ENCODE results near the gene KAT5.
"Not testable (repeated sequence)": the region's sequence is repeated elsewhere in the genome, so short reads cannot be mapped to it uniquely, and the experiment has no call there.

The KAT5 gene

GRCh38 chr11:65711785-65712632 is at the start of gene KAT5:
KAT5 (plus strand) TSS chr11:65712252; CDS start chr11:65712268, 16 bp downstream.
- in situ Hi-C loops (cut with MboI; ENCODE audit: low sequenced_read_pairs): loop anchor here (25.0 kb wide), 1 partner anchor 275 kb away; no protein-coding TSS in a partner anchor

DNA sequence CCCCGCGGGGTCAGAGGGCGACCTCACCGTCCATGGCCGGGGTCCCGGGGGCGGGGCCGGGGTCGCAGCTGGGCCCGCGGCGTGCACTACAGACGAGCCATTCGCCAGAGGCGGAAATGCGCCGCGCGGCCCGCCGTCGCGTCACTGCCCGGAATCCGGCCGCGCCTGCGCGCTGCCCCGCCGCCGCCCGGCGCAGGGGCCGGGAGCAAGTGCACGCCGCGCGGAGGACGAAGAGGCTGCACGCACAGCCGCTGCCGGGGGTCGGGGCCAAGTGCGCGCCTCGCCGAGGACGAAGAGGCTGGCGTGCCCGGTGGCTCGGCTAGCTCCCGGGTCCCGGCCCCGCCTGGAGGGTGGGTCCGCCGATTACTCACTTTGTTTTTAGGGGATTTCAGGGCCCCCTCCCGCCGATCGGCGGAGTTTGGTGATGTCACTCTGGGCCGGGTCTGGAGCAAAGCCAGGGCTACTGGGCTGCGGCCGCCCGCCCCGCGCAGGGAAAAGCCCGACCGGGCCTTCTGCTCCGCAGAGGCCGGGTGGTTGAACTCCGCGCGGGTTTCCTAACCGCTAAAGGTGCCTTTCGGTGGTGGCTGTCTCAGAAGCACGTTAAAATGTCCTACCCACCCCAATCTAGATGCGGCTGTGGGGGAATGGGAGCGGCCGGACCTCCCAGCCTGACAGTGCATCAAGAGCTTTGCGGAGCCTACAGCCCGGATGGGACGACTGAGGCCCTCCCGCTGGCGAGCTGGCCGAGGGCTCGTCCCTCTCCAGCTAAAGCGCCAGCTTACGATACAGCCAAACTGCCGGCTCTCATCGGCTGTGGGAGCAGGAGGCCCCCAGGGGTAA is 49.0 kb upstream of the KAT5 start, which contains the start of gene RELA:
Gene RELA, minus strand, starts transcription at position 118 of the 840 bp plus-strand sequence. Its CDS starts 84 bp downstream, at position 34.
- in situ Hi-C loops (cut with MboI; ENCODE audit: low sequenced_read_pairs): no loop called here

DNA sequence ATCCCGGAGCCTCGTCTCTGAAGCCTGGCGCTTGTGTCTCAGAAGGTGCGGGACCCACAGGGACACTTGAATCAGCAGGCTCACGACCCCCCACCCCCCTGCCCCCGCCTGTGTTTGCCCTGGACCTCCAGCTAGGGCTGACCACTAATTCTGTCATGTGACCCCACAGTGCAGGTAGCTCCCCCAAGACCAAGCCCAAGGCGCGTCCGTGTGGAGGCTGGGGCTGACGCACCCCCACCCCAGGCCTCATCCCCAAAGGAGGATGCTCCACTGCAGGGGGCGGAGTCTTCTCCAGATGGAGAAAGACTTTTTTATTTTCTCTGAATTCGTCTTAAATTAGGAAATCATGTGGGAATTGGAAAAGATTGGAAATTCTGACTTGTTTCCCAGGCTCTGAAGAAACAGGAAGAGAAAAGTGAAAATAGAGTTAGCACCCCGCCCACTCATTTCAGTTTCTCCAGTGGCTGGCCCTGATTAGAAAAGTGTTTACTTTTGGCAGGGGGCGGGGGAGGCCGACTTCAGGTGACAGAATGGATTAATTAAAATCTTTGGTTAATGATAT is 48.3 kb upstream of the KAT5 start:
- in situ Hi-C loops (cut with MboI; ENCODE audit: low sequenced_read_pairs): no loop called here

DNA sequence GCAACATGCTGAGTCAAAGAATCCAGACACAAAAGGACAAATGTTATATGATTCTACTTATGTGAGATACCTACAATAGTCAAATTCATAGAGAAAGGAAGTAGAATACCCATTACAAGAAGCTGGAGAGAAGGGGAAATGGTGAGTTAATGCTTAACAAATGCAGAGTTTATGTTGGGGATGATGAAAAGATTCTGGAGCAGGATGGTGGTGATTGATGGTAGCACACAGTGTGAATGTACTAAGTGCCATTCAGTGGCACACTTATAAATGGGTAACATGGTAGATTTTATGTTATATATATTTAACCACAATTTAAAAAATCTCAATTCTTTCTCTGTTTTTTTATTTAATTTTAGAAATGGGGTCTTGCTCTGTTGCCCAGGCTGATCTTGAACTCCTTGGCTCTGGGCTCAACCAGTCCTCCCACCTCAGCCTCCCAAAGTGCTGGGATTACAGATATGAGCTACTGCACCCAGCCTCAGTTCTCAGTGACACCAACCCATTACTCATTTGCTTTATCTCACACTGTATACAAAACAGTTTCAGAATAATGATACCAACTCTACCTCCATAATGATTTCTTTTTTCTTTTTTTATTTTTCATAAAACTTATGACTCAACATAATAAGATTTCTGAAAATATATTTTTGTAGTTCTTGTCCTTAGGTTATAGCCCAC is 39.7 kb upstream of the KAT5 start:
- in situ Hi-C loops (cut with MboI; ENCODE audit: low sequenced_read_pairs): no loop called here

DNA sequence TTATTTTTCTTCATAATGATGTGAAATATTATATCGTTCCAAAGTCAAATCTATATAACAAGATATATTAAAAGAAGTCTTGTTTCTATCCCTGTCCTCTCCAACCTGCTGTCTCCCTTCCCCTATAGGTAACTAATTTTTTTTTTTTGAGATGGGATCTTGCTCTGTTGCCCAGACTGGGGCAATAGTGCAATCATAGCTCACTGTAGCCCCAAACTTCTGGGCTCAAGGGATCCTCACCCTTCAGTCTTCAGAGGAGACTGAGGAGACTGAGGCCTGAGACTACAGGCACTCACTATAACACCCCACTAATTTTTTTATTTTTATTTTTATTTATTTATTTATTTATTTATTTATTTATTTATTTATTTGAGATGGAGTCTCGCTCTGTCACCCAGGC is 39.1 kb upstream of the KAT5 start:
- in situ Hi-C loops (cut with MboI; ENCODE audit: low sequenced_read_pairs): no loop called here

DNA sequence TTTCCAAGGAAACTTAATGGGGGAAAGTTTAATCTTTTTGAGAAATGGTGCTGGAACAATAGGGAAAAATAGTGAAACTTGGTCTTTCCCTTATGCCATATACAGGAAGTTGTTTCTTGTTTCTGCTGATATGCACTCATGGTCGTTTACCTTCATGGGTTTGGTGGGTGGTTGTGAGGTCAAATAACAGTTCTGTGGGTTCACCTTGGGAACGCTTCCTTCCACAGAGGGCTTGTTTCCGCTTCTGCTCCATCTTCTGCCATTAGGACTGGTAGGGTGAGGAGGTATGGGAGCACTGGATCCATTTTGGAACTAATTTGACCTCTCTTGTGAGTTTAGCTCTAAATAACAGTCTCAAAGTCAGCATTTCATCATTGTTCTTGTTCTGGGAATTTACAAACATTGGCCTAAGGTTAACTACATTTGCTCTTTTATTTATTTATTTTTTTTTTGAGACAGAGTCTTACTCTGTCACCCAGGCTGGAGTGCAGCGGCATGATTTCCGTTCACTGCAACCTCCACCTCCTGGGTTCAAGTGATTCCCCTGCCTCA is 31.8 kb upstream of the KAT5 start:
- in situ Hi-C loops (cut with MboI; ENCODE audit: low sequenced_read_pairs): no loop called here

DNA sequence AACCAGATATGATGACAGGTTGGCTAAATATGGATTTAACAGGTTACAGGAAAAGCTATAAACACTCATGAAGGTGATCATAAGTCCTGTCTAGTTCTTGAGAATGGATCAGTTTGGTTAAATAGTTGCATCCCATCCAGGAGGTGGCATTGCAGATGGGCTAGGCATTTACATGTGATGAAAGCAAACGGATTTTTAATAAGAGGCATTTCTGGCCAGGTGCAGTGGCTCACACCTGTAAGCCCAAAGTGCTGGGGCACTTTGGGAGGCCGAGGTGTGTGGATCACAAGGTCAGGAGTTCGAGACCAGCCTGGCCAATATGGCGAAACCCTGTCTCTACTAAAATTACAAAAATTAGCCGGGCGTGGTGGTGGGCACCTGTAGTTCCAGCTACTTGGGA is 28.6 kb upstream of the KAT5 start:
- in situ Hi-C loops (cut with MboI; ENCODE audit: low sequenced_read_pairs): not testable (repeated sequence)

DNA sequence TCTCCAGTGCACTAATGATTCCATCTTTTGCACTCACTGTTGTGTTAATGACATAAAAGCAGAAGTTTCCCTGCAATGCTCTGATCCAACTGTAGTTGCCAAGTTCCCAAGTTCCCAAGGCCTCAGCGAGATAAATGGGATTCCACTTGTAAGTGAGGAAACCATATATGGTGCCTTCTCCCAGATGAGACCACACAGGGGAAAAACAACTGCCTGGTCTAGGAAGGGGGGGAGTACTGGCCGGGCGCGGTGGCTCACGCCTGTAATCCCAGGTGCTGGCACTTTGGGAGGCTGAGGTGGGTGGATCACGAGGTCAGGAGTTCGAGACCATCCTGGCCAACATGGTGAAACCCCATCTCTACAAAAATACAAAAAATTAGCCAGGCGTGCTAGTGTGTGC is 26.1 kb upstream of the KAT5 start:
- in situ Hi-C loops (cut with MboI; ENCODE audit: low sequenced_read_pairs): no loop called here

DNA sequence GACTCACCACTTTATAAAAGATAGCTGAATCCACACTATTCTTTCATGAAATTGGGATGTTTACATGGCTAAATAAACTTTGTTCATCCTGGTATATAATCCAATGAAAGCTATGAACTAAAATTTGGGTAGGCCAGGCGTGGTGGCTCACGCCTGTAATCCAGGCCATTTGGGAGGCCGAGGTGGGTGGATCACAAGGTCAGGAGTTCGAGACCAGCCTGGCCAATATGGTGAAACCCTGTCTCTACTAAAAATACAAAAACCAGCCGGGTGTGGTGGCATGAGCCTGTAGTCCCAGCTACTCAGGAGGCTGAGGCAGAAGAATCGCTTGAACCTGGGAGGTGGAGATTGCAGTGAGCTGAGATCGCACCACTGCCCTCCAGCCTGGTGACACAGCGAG is 20.2 kb upstream of the KAT5 start:
- in situ Hi-C loops (cut with MboI; ENCODE audit: low sequenced_read_pairs): not testable (repeated sequence)

DNA sequence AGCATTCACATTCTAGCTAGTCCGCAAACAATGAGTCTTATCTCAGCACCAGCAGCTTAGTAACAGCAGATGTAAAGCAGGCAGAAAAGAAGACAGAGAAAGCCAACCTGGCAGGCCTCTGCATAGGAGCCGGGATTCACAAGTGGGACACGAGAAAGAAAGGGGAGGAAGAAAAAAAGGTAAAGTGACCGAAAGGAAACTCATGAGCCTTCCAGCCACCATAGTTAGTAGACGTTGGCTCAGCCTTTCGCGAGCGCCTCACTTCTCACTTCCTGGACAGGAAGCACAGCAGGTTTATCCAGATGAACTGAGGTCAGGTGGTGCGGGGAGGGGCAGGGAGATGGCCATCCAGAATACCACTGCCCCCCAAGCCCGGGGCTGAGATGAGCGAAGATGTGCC is 19.7 kb upstream of the KAT5 start:
- in situ Hi-C loops (cut with MboI; ENCODE audit: low sequenced_read_pairs): no loop called here

DNA sequence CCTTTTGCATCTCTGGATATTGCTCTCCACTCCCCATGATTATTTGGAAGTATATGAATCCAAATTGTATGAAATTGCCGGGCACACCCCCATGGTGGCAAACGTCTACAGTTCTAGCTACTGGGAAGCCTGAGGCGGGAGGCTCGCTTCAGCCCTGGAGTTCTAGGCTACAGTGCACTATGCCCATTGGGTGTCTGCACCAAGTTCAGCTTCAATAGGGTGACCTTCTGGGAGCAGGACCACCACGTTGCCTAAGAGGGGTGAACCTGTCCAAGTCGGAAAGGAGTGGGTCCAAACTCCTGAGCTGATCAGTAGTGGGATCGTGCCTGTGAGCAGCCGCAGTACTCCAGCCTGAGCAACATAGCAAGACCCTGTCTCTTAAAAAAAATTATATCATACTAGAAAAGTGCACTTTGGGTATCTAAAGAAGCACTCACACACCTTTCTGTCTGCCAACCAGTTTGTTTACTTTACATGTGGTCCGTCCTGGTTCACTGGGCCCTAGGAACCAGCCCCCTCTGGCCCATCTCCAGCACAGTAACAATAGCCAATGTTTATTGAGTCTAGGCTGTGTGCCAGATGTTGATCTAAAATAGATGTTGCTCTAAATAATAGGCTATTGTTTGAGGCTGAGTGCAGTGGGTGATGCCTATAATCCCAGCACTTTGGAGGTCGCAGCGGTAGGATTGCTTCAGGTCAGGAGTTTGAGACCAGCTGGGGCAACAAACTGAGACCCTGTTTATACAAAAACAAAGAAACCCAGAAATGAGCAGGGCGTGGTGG is 16.4 kb upstream of the KAT5 start:
- in situ Hi-C loops (cut with MboI; ENCODE audit: low sequenced_read_pairs): no loop called here

DNA sequence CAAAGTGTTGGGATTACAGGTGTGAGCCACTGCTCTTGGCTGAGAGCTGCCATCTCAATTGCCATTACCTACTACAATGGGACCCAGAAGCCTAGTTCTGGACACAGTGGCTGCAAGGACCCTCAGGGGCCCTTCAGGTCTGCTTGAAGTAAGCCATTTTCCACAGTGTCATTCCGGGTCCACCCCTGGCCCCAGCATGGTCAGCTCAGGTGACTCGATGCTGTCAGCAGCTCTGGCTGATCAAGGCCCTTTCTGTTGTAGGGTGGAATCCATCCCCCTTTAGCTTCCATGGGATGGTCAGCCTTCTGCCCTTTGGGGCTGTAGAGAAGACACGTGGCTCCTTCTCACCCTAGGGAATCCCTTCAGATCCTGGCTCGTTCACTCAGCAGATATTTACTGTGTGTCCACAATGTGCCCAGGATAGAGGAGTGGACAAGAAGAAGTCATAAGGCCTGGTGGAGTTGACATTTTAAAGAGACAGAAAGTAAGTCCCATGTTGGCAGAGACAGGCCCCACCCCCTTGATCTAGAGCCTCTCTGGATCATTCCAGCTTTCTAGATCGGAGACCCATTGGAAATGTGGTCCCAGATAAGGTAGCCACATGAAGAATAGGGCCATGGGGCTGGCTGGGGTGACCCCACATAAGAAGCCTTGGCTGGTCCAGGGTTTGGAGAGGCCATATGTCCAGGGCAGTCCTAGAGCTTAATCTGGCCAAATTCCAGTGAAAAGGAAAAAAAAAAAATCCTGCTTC is 15.1 kb upstream of the KAT5 start:
- in situ Hi-C loops (cut with MboI; ENCODE audit: low sequenced_read_pairs): no loop called here

GRCh38 chr11:65698205-65698604 is 13.8 kb upstream of the KAT5 start:
- in situ Hi-C loops (cut with MboI; ENCODE audit: low sequenced_read_pairs): no loop called here

GRCh38 chr11:65699306-65699705 is 12.7 kb upstream of the KAT5 start:
- in situ Hi-C loops (cut with MboI; ENCODE audit: low sequenced_read_pairs): no loop called here

GRCh38 chr11:65700399-65700798 is 11.7 kb upstream of the KAT5 start:
- in situ Hi-C loops (cut with MboI; ENCODE audit: low sequenced_read_pairs): loop anchor here (25.0 kb wide), 1 partner anchor 287 kb away; no protein-coding TSS in a partner anchor

GRCh38 chr11:65701686-65702085 is 10.4 kb upstream of the KAT5 start:
- in situ Hi-C loops (cut with MboI; ENCODE audit: low sequenced_read_pairs): loop anchor here (25.0 kb wide), 1 partner anchor 286 kb away; no protein-coding TSS in a partner anchor

GRCh38 chr11:65703846-65704245 is 8.2 kb upstream of the KAT5 start:
- in situ Hi-C loops (cut with MboI; ENCODE audit: low sequenced_read_pairs): loop anchor here (25.0 kb wide), 1 partner anchor 283 kb away; no protein-coding TSS in a partner anchor

GRCh38 chr11:65706303-65706763 is 5.7 kb upstream of the KAT5 start:
- in situ Hi-C loops (cut with MboI; ENCODE audit: low sequenced_read_pairs): loop anchor here (25.0 kb wide), 1 partner anchor 281 kb away; no protein-coding TSS in a partner anchor

- in situ Hi-C loops (cut with MboI; ENCODE audit: low sequenced_read_pairs): loop anchor here (25.0 kb wide), 1 partner anchor 280 kb away; no protein-coding TSS in a partner anchor
Observed at GRCh38 chr11:65707002-65707401, 5.0 kb upstream of the KAT5 start.
